GM18868 (cell line): ENCODE measurements around the gene TSPAN32.
"Not testable (repeated sequence)": the region's sequence is repeated elsewhere in the genome, so short reads cannot be mapped to it uniquely, and the experiment has no call there.

Experiments used
- ATAC-seq: cut with Tn5 transposase; IDR thresholded peaks from one replicate; pipeline ENCODE4 v1.9.1; 2021; ENCODE audit warnings: mild to moderate bottlenecking, moderate library complexity; ENCODE audit not compliant: unreplicated experiment

Gene TSPAN32

GRCh38 chr11:2362414-2362813 is 60.6 kb downstream of the TSPAN32 start:
- no peak for ATAC-seq

- no peak for ATAC-seq
Measured at GRCh38 chr11:2363130-2363529, 61.3 kb downstream of the TSPAN32 start.

GRCh38 chr11:2363577-2364370 is 62.0 kb downstream of the TSPAN32 start:
- ATAC-seq: no peak

GRCh38 chr11:2364386-2364785 is 62.6 kb downstream of the TSPAN32 start:
- not testable (repeated sequence) for ATAC-seq

- ATAC-seq: no peak
Measured at GRCh38 chr11:2365571-2366210, 63.9 kb downstream of the TSPAN32 start.

- no peak for ATAC-seq
Measured at GRCh38 chr11:2366276-2366675, 64.5 kb downstream of the TSPAN32 start.

- no peak for ATAC-seq
Measured at GRCh38 chr11:2366733-2367132, 64.9 kb downstream of the TSPAN32 start.

- ATAC-seq: no peak
Measured at GRCh38 chr11:2367266-2368160, 65.7 kb downstream of the TSPAN32 start.
